HG03066 (cell line): Measurements from ENCODE around the gene PCA3.

ENCODE experiments used
- ATAC-seq: cut with Tn5 transposase; IDR thresholded peaks from one replicate; pipeline ENCODE4 v1.9.1; 2021; ENCODE audit warnings: low read depth; ENCODE audit not compliant: unreplicated experiment

The PCA3 gene

GRCh38 chr9:76818271-76818670 lies 54.0 kb downstream of the PCA3 start:
- ATAC-seq = no peak

GRCh38 chr9:76820431-76820830 lies 56.2 kb downstream of the PCA3 start:
- no peak for ATAC-seq

GRCh38 chr9:76827296-76828080 lies 63.2 kb downstream of the PCA3 start:
- ATAC-seq = no peak

GRCh38 chr9:76828447-76828846 lies 64.2 kb downstream of the PCA3 start:
- ATAC-seq = no peak

- no peak for ATAC-seq
Measured at GRCh38 chr9:76835571-76836283, 71.5 kb downstream of the PCA3 start.
